Esophagus (tissue), 2 donors: ENCODE results near the gene MMP24OS. TPM values are rescaled to one million over a fixed set of nuclear protein-coding genes. Genes with fewer than 3 reads are reported as not detected.

ENCODE experiments used
- H3K27ac ChIP-seq, 2 donors: one replicate each; pipeline ENCODE4 v1.5.1; 2013; ENCODE audit warnings: low read depth in 2 of 2, mild to moderate bottlenecking in 2 of 2, inconsistent platforms in 1 of 2, low read length in 1 of 2, moderate library complexity in 1 of 2
- H3K27me3 ChIP-seq, 2 donors: one replicate each; pipeline ENCODE4 v1.6.1; 2013; ENCODE audit warnings: low read length in 2 of 2, control low read depth in 1 of 2, mild to moderate bottlenecking in 1 of 2; ENCODE audit not compliant: insufficient read depth in 2 of 2, control insufficient read depth in 1 of 2
- H3K36me3 ChIP-seq, 2 donors: one replicate each; pipeline ENCODE4 v1.6.1; 2013; ENCODE audit warnings: low read length in 1 of 2; ENCODE audit not compliant: control insufficient read depth in 2 of 2, insufficient read depth in 2 of 2
- H3K4me1 ChIP-seq, 2 donors: one replicate each; pipeline ENCODE4 v1.6.1; 2013; ENCODE audit warnings: low read length in 1 of 2; ENCODE audit not compliant: control insufficient read depth in 2 of 2, insufficient read depth in 2 of 2
- H3K4me3 ChIP-seq, 2 donors: one replicate each; pipeline ENCODE4 v1.5.1; 2013; ENCODE audit warnings: low read length in 2 of 2, mild to moderate bottlenecking in 2 of 2, low read depth in 1 of 2, moderate library complexity in 1 of 2
- H3K9me3 ChIP-seq, 2 donors: one replicate each; pipeline ENCODE4 v1.6.1; 2013; ENCODE audit warnings: mild to moderate bottlenecking in 2 of 2, low read depth in 1 of 2, low read length in 1 of 2, moderate library complexity in 1 of 2; ENCODE audit not compliant: control insufficient read depth in 2 of 2, insufficient read depth in 1 of 2
- WGBS, 2 donors: extraction: QIAGEN DNeasy Blood & Tissue Kit; methylation state at CpG; one replicate each; pipeline ENCODE4 v1.1.7; 2013; 5-methylcytosine and 5-hydroxymethylcytosine counted together
- polyA plus RNA-seq, 2 donors: library from polyadenylated mRNA; stranded (reverse); fragments of 200-250 nt; gene quantifications; one replicate each; pipeline ENCODE4 v1.2.3, GENCODE V29; 2013
- donor health status: healthy with polysubstance abuse.
- donor health status: Bipolar disorder and iron deficiency.

The MMP24OS gene
- polyA plus RNA-seq, 2 donors: 25.7 to 52.2 TPM

DNA sequence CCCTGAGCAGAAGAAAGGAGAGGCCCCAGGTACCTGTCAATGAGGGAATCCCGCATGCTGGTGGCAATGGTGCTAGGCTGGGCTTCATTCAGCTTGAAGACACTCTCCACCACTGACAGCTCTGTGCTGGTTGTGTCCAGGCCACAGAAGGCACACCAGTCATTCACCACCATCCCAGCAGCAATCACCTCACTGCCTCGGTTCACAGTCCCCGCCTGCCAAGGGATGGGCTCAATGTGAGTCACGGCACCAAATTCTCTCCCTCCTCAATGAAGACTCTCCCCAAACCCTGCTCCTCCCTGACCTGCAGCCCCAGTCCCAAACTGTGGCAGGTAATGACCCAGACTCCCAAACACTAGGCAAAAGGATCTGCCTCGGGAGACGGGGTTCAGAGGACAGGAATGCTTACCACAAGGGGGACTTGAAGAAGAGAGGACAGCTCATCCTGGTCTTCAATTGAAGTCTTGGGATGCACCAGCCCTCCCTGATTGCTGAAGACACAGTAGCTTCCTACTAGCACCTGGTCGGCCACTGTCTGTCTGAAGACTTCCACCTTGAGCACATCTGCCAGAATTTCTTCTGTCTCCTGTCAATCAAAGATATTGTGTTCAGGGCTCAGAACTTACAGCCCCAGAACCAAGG lies 1.7 kb upstream of the MMP24OS start:
- Histone ChIP-seq H3K27ac (peak overlapping the region; percentile 97 to 99), H3K36me3 (peaks cover 10 to 25% of the 10 kb centered on the region in 2 donors), H3K4me3 (no peak overlapping the region), H3K9me3 (no peaks in the 10 kb centered on the region), H3K27me3 (no peaks in the 10 kb centered on the region), H3K4me1 (peaks cover 5 to 10% of the 10 kb centered on the region in 2 donors)
- WGBS, 2 donors: 75 to 79% methylated on average over 7 of the region's 7 CpGs

- H3K4me1 ChIP-seq: peaks cover 5 to 10% of the 10 kb centered on the region in 2 donors
- no peaks in the 10 kb centered on the region for H3K9me3 ChIP-seq
- no peaks in the 10 kb centered on the region for H3K27me3 ChIP-seq
- no peak overlapping the region for H3K4me3 ChIP-seq
- H3K27ac ChIP-seq: peak overlapping the region; percentile 97 to 99
- WGBS, 2 donors: 78 to 85% methylated on average over 5 of the region's 5 CpGs
- H3K36me3 ChIP-seq: peaks cover 10 to 28% of the 10 kb centered on the region in 2 donors
These were observed 1.1 kb upstream of the MMP24OS start for GRCh38 chr20:35279040-35279439.

- Histone ChIP-seq H3K36me3 (peaks cover 10 to 34% of the 10 kb centered on the region in 2 donors), H3K27ac (peak overlapping the region; percentile 97 to 99), H3K4me1 (peaks cover 5 to 10% of the 10 kb centered on the region in 2 donors), H3K27me3 (no peaks in the 10 kb centered on the region), H3K4me3 (peak overlapping the region; percentile 65 to 79), H3K9me3 (no peaks in the 10 kb centered on the region)
- 10% methylated on average over 10 of the region's 10 CpGs for WGBS, 2 donors
These were observed 795 bp downstream of the MMP24OS start for GRCh38 chr20:35277127-35277526.

DNA sequence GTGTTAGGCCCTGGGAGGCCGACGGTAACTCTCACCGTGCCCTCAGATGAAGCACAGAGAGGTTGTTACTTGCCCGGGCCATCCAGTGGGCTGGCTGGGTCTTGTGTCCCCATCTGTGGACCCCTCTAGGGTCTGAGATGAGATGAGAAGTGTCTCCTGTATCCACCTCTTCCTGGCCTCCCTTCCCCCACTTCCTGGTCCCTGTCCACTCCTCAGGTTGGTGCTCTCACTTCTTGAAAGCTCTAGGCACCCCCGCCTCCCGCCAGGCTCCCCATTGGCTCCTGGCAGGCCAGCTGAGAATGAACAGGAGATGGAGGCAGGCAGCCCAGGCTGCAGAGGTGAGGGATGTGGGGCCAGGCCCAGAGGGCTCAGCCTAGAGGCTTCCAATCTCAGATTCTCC lies 1.5 kb downstream of the MMP24OS start:
- Histone ChIP-seq H3K27me3 (no peaks in the 10 kb centered on the region), H3K9me3 (no peaks in the 10 kb centered on the region), H3K4me3 (no peak overlapping the region), H3K36me3 (peaks cover 10 to 39% of the 10 kb centered on the region in 2 donors), H3K4me1 (peaks cover 3 to 10% of the 10 kb centered on the region in 2 donors), H3K27ac (peak overlapping the region in 1 of 2 donors; percentile 48)
- 88 to 91% methylated on average over 6 of the region's 6 CpGs for WGBS, 2 donors

DNA sequence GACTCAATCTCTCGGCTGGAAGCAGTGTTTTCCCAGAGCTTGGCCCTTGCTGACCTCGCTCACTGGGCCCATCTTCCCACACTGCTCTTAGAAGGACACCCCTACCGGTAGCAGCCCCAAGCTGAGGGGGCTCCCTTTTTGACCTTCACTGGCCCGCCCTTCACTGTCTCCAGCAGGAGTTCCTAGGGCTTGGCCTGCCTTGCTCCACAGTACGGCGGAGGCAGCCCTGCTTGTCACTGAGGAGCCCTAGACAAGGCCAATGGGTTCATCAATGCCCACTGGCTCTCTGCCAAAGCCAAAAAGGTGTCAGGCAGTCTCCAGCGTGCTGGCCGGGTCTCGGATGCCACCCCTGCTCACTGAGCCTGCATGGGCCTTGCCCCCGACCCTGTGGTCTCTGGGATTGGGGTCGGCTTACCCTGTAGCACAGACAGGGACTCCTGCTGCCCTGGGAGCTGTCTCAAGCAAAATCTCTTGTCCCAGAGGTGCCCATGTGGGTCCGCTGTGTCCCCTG lies 2.1 kb downstream of the MMP24OS start:
- H3K9me3 ChIP-seq: no peaks in the 10 kb centered on the region
- WGBS, 2 donors: 87 to 89% methylated on average over 12 of the region's 12 CpGs
- H3K4me1 ChIP-seq: peaks cover 2 to 10% of the 10 kb centered on the region in 2 donors
- no peak overlapping the region for H3K4me3 ChIP-seq
- no peak overlapping the region for H3K27ac ChIP-seq
- H3K36me3 ChIP-seq: peaks cover 10 to 44% of the 10 kb centered on the region in 2 donors
- H3K27me3 ChIP-seq: no peaks in the 10 kb centered on the region

DNA sequence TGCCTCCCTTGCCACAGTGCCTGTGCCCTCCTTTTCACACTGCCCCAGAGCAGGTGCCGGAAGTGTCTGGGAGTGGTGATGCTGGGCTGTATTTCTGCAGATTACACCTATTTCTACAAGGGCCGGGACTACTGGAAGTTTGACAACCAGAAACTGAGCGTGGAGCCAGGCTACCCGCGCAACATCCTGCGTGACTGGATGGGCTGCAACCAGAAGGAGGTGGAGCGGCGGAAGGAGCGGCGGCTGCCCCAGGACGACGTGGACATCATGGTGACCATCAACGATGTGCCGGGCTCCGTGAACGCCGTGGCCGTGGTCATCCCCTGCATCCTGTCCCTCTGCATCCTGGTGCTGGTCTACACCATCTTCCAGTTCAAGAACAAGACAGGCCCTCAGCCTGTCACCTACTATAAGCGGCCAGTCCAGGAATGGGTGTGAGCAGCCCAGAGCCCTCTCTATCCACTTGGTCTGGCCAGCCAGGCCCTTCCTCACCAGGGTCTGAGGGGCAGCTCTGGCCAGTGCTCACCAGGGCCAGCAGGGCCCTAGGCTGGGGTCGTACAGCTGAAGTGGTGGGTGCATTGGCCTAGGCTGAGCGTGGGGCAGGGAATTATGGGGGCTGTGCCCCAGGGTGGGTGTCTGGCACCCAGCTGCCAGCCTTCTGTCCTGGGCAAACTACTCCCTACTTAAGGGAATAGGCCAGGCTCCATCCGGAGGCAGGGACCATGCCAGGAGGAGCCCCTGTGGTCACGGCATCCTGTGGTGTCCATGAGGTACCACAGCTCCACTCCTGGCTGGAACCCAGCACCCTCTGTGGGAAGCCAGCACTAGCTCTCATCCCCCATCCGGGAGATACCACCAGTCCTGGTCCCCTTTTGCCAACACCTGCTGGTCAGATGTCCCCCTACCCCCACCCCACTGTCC lies 3.5 kb downstream of the MMP24OS start:
- peaks cover under 1 to 44% of the 10 kb centered on the region in 2 donors for H3K36me3 ChIP-seq
- peaks cover 2 to 7% of the 10 kb centered on the region in 2 donors for H3K4me1 ChIP-seq
- 91 to 93% methylated on average over 24 of the region's 24 CpGs for WGBS, 2 donors

GRCh38 chr20:35273449-35274171 lies 4.3 kb downstream of the MMP24OS start:
- no peaks in the 10 kb centered on the region for H3K9me3 ChIP-seq
- H3K4me3 ChIP-seq: no peak overlapping the region
- peaks cover 2 to 7% of the 10 kb centered on the region in 2 donors for H3K4me1 ChIP-seq
- no peak overlapping the region for H3K27ac ChIP-seq
- H3K36me3 ChIP-seq: peaks cover 0 to 36% of the 10 kb centered on the region in 2 donors
- no peaks in the 10 kb centered on the region for H3K27me3 ChIP-seq
- WGBS, 2 donors: 80 to 84% methylated on average over 13 of the region's 13 CpGs

More for the DNA sequence above, 3.5 kb downstream of the MMP24OS start:
- Histone ChIP-seq H3K27ac (no peak overlapping the region), H3K9me3 (no peaks in the 10 kb centered on the region), H3K4me3 (no peak overlapping the region), H3K27me3 (no peaks in the 10 kb centered on the region)

DNA sequence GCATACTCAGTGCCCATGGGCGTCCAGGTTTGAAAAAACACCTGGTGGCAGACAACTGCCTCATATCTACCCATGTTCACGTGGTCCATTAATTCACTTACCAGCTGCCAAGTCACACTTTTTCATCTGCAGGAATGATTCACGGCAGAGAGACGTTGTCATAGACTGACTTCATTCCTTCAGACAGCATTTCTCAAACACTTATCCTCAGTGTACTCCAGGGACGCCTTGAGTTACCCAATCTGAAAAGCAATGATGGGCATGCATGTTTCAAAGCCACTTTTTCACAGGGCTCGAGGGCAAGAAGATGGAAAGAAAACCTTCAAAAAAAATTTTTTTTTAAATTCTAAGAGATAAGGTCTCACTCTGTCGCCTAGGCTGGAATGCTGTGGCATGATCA lies 6.0 kb downstream of the MMP24OS start:
- Histone ChIP-seq H3K36me3 (peaks cover 0 to 43% of the 10 kb centered on the region in 2 donors), H3K9me3 (no peaks in the 10 kb centered on the region), H3K4me1 (peaks cover 2 to 7% of the 10 kb centered on the region in 2 donors), H3K4me3 (no peak overlapping the region), H3K27ac (no peak overlapping the region), H3K27me3 (no peaks in the 10 kb centered on the region)
- WGBS, 2 donors: 71 to 81% methylated on average over 7 of the region's 7 CpGs
